ENCODE results near the gene CYP3A7. TPM values are rescaled to one million over a fixed set of nuclear protein-coding genes. Genes with fewer than 3 reads are reported as not detected.
"Not testable (repeated sequence)": the region's sequence is repeated elsewhere in the genome, so short reads cannot be mapped to it uniquely, and the experiment has no call there.

The CYP3A7 gene
- total RNA-seq, 2 donors from 2014 or later: not detected

GRCh38 chr7:99685871-99686608, 49.0 kb downstream of the CYP3A7 start:
- H3K27me3 Mint-ChIP-seq; H3K4me1 Mint-ChIP-seq; DNase-seq; H3K27ac Mint-ChIP-seq; H3K36me3 Mint-ChIP-seq (ENCODE audit: low read depth); ATAC-seq; H3K4me3 Mint-ChIP-seq; H3K9me3 ChIP-seq (ENCODE audit: control insufficient read depth, low read length, poor library complexity, severe bottlenecking): not testable (repeated sequence)

GRCh38 chr7:99685129-99685758, 49.8 kb downstream of the CYP3A7 start:
- H3K36me3 Mint-ChIP-seq (ENCODE audit: low read depth): peaks cover 3% of the 10 kb centered on the region
- peaks cover 3% of the 10 kb centered on the region for H3K9me3 ChIP-seq (ENCODE audit: control insufficient read depth, low read length, poor library complexity, severe bottlenecking)
- ATAC-seq (no peak), DNase-seq (no peak)
- no peaks in the 10 kb centered on the region for H3K27me3 Mint-ChIP-seq
- no peak overlapping the region for H3K4me3 Mint-ChIP-seq
- no peak overlapping the region for H3K27ac Mint-ChIP-seq
- H3K4me1 Mint-ChIP-seq: no peaks in the 10 kb centered on the region

DNA sequence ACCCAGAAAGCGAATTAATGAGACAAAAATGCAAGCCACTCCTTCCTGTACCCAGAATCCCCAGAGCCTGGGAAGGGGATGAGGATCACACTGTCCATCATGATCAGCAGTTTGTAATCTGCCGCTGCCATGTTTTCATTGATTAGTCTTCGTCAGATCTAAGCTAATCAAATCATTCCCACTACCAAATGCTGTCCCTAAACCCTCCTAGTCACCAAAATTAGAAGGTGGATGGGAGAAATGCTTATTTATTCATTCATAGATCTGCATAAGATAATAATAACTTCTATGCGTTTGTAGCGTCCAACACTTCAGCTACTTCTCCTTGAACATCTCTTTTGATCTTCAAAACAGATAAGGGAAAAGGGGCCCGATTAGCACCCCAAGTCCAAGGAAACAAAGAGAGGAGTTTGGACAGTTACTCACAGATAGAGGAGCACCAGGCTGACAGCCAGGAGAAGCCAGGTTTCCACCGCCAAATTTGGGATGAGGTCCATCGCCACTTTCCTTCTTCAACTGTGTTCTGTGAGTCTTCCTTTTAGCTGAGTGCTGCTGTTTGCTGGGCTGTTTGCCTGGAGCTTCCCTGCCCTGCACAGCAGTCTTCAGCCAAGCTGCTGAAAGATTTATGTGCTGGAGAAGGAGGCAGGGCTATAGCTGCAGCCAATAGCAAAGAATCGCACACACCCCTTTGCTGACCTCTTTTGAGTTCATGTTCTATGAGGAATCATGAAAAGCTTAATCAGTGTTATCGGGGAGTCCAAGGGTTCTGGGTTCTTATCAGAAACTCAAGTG, 55.4 kb downstream of the CYP3A7 start, which contains the start of gene CYP3A5:
Gene CYP3A5 (minus strand): TSS at position 597 of the 792 bp plus-strand sequence. CDS start 100 bp downstream, at position 497.
- DNase-seq (no peak), ATAC-seq (no peak)
- Mint-ChIP-seq H3K4me1 (peaks cover 11% of the 10 kb centered on the region), H3K27ac (no peak within 1 kb of the TSS), H3K36me3 (ENCODE audit: low read depth) (peaks cover 3% of the 10 kb centered on the region), H3K4me3 (no peak within 1 kb of the TSS), H3K27me3 (no peaks in the 10 kb centered on the region)
- H3K9me3 ChIP-seq (ENCODE audit: control insufficient read depth, low read length, poor library complexity, severe bottlenecking): no peaks in the 10 kb centered on the region

GRCh38 chr7:99679032-99679399, 56.0 kb downstream of the CYP3A7 start:
- H3K9me3 ChIP-seq (ENCODE audit: control insufficient read depth, low read length, poor library complexity, severe bottlenecking): no peaks in the 10 kb centered on the region
- H3K4me3 Mint-ChIP-seq: no peak overlapping the region
- no peak overlapping the region for H3K27ac Mint-ChIP-seq
- ATAC-seq: no peak
- no peaks in the 10 kb centered on the region for H3K27me3 Mint-ChIP-seq
- no peak for DNase-seq
- peaks cover 3% of the 10 kb centered on the region for H3K36me3 Mint-ChIP-seq (ENCODE audit: low read depth)
- peaks cover 11% of the 10 kb centered on the region for H3K4me1 Mint-ChIP-seq

DNA sequence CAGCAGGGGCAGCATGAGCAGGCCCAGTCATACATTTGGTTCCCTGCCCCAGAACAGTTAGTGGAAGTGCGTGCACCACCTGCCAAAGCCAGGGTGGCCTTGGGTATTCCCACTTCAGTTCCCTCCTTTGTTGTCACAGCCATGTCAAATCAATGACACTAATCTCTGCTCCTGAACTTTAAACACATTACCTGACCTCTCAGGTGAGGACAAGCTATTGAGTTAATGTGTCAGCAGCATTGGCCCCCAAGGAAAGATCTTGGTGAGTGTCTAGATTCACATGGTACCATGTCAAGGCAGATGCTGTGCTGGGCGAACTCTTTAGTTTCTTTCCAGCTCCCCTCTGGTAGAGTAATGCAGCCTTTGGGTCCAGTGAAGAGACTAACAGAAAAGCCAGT, 57.3 kb downstream of the CYP3A7 start:
- Mint-ChIP-seq H3K36me3 (ENCODE audit: low read depth) (no peaks in the 10 kb centered on the region), H3K27me3 (no peaks in the 10 kb centered on the region), H3K27ac (no peak overlapping the region), H3K4me1 (peaks cover 13% of the 10 kb centered on the region), H3K4me3 (no peak overlapping the region)
- no peaks in the 10 kb centered on the region for H3K9me3 ChIP-seq (ENCODE audit: control insufficient read depth, low read length, poor library complexity, severe bottlenecking)
- ATAC-seq (no peak), DNase-seq (no peak)

- ATAC-seq (no peak), DNase-seq (no peak)
- peaks cover 13% of the 10 kb centered on the region for H3K4me1 Mint-ChIP-seq
- H3K27ac Mint-ChIP-seq: no peak overlapping the region
- H3K9me3 ChIP-seq (ENCODE audit: control insufficient read depth, low read length, poor library complexity, severe bottlenecking): no peaks in the 10 kb centered on the region
- H3K27me3 Mint-ChIP-seq: no peaks in the 10 kb centered on the region
- H3K4me3 Mint-ChIP-seq: no peak overlapping the region
- H3K36me3 Mint-ChIP-seq (ENCODE audit: low read depth): no peaks in the 10 kb centered on the region
Observed at GRCh38 chr7:99677013-99677647, 57.9 kb downstream of the CYP3A7 start.

- Mint-ChIP-seq H3K27ac (peak overlapping the region; percentile 27), H3K4me1 (peaks cover 13% of the 10 kb centered on the region), H3K27me3 (no peaks in the 10 kb centered on the region), H3K36me3 (ENCODE audit: low read depth) (no peaks in the 10 kb centered on the region), H3K4me3 (no peak overlapping the region)
- H3K9me3 ChIP-seq (ENCODE audit: control insufficient read depth, low read length, poor library complexity, severe bottlenecking): no peaks in the 10 kb centered on the region
- DNase-seq (no peak), ATAC-seq (no peak)
Observed at GRCh38 chr7:99674995-99675742, 59.8 kb downstream of the CYP3A7 start.

DNA sequence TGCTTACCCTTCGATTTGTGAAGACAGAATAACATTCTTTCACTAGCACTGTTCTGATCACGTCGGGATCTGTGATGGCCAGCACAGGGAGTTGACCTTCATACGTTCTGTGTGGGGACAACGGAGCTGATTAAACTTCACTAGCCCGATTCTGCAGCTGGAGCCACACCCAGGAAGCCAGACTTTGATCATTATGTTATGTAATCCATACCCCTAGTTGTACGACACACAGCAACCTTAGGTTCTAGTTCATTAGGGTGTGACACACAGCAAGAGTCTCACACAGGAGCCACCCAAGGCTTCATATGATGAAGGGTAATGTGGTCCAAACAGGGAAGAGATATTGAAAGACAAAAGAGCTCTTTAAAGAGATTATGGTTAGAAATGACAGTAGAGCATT, 62.4 kb downstream of the CYP3A7 start:
- Mint-ChIP-seq H3K4me3 (no peak overlapping the region), H3K4me1 (peaks cover 13% of the 10 kb centered on the region), H3K36me3 (ENCODE audit: low read depth) (no peaks in the 10 kb centered on the region), H3K27ac (peak overlapping the region; percentile 6), H3K27me3 (no peaks in the 10 kb centered on the region)
- DNase-seq (no peak), ATAC-seq (no peak)
- H3K9me3 ChIP-seq (ENCODE audit: control insufficient read depth, low read length, poor library complexity, severe bottlenecking): no peaks in the 10 kb centered on the region

DNA sequence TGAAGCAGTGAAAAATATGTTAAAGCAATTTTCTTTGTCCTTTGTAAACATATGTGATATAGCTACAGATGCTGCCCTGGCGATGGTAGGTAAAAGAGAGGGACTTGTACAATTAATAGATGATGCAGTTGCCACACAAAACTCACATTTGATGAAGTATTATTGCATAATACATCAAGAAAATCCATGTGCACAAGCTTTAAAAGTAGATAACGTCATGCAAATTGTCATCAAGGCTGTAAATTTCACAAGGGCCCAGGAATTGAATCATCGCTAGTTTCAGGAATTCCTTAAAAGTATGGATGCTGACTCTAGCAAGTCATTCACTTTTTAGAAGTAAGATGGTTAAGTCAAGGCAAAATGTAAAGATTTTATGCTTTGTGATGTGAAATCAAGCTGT, 65.2 kb downstream of the CYP3A7 start:
- H3K27ac Mint-ChIP-seq: no peak overlapping the region
- no peak overlapping the region for H3K4me3 Mint-ChIP-seq
- ATAC-seq (no peak), DNase-seq (no peak)
- H3K36me3 Mint-ChIP-seq (ENCODE audit: low read depth): peaks cover 2% of the 10 kb centered on the region
- H3K9me3 ChIP-seq (ENCODE audit: control insufficient read depth, low read length, poor library complexity, severe bottlenecking): no peaks in the 10 kb centered on the region
- H3K4me1 Mint-ChIP-seq: peaks cover 3% of the 10 kb centered on the region
- H3K27me3 Mint-ChIP-seq: no peaks in the 10 kb centered on the region

GRCh38 chr7:99668541-99668940, 66.5 kb downstream of the CYP3A7 start:
- H3K9me3 ChIP-seq (ENCODE audit: control insufficient read depth, low read length, poor library complexity, severe bottlenecking): no peaks in the 10 kb centered on the region
- ATAC-seq (no peak), DNase-seq (no peak)
- H3K4me3 Mint-ChIP-seq: no peak overlapping the region
- no peaks in the 10 kb centered on the region for H3K27me3 Mint-ChIP-seq
- no peak overlapping the region for H3K27ac Mint-ChIP-seq
- peaks cover 2% of the 10 kb centered on the region for H3K36me3 Mint-ChIP-seq (ENCODE audit: low read depth)
- peaks cover 1% of the 10 kb centered on the region for H3K4me1 Mint-ChIP-seq

DNA sequence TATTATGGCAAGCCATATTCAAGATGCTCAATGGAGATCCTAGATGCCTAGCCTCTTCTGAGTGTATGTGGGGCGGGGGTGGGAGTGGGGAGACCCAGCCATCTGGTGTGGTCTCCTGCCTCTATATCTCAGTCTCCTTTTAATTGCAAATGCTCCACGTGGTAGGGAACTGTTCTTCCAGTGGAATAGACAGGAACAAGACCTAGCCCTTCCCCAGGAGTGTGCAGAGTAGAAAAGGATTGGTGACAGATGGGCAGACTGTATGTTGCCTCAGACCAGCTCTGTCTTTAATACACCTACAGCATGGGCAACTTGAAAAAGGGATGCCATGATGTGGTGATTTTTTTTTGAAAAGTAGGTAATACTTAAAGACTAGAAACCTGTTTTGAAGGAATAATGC, 67.8 kb downstream of the CYP3A7 start:
- H3K4me3 Mint-ChIP-seq: no peak overlapping the region
- no peaks in the 10 kb centered on the region for H3K4me1 Mint-ChIP-seq
- no peak for ATAC-seq
- no peak for DNase-seq
- H3K36me3 Mint-ChIP-seq (ENCODE audit: low read depth): peaks cover 2% of the 10 kb centered on the region
- H3K27ac Mint-ChIP-seq: no peak overlapping the region
- no peaks in the 10 kb centered on the region for H3K27me3 Mint-ChIP-seq
- H3K9me3 ChIP-seq (ENCODE audit: control insufficient read depth, low read length, poor library complexity, severe bottlenecking): no peaks in the 10 kb centered on the region

DNA sequence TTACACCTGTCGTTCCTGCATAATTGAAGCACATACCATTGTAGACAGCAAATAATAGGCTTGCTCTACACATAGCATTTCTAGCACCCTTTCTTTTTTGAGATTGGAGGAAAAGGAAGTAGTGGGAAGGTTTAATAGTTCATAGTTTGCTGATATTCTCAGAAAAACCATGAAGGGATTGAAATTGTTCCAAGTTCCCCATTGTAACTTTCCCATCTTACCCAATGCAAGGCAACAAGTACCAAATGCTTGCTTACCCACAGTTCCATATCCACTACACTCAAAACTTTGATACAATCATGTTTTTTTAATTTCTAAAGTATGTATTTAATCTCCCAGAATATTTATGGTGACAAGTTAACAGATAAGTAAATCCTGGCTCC, 69.0 kb downstream of the CYP3A7 start:
- no peak overlapping the region for H3K27ac Mint-ChIP-seq
- peaks cover 2% of the 10 kb centered on the region for H3K36me3 Mint-ChIP-seq (ENCODE audit: low read depth)
- H3K4me3 Mint-ChIP-seq: no peak overlapping the region
- no peaks in the 10 kb centered on the region for H3K9me3 ChIP-seq (ENCODE audit: control insufficient read depth, low read length, poor library complexity, severe bottlenecking)
- no peaks in the 10 kb centered on the region for H3K4me1 Mint-ChIP-seq
- DNase-seq (no peak), ATAC-seq (no peak)
- H3K27me3 Mint-ChIP-seq: no peaks in the 10 kb centered on the region

All from T-helper 17 cell (primary cell).